HEK293 (cell line): ENCODE data around the gene BLZF1.

Experiments used
- BCL11B ChIP-seq: fragments of 450-650 bp; formaldehyde crosslinking; IDR thresholded peaks from 2 replicates; pipeline ENCODE4 v1.5.1; 2016; ENCODE audit warnings: low read depth, missing biosample characterization, missing genetic modification characterization
- CTCF ChIP-seq: fragments of 450-650 bp; formaldehyde crosslinking; IDR thresholded peaks from 2 replicates; pipeline ENCODE4 v1.5.1; 2016; ENCODE audit warnings: missing biosample characterization, missing genetic modification characterization
- REST ChIP-seq: fragments of 450-650 bp; formaldehyde crosslinking; IDR thresholded peaks from 2 replicates; pipeline ENCODE4 v1.5.1; 2016; ENCODE audit warnings: missing biosample characterization, missing genetic modification characterization
- YY1 ChIP-seq: fragments of 450-650 bp; formaldehyde crosslinking; IDR thresholded peaks from 2 replicates; pipeline ENCODE4 v1.5.1; 2018; ENCODE audit warnings: missing biosample characterization, missing genetic modification characterization
- ZNF302 ChIP-seq: fragments of 450-650 bp; formaldehyde crosslinking; IDR thresholded peaks from 2 replicates; pipeline ENCODE4 v1.5.1; 2016; ENCODE audit warnings: missing biosample characterization, missing genetic modification characterization, low read depth
- ZNF707 ChIP-seq: fragments of 450-650 bp; formaldehyde crosslinking; IDR thresholded peaks from 2 replicates; pipeline ENCODE4 v1.5.1; 2016; ENCODE audit warnings: missing biosample characterization, missing genetic modification characterization
- ZSCAN30 ChIP-seq: fragments of 450-650 bp; IDR thresholded peaks from 2 replicates; pipeline ENCODE4 v1.5.1; 2018; ENCODE audit warnings: missing biosample characterization, mild to moderate bottlenecking, missing genetic modification characterization, moderate library complexity
- TF ChIP-seq, protein P1 (sequence below): sonication (generic); formaldehyde crosslinking; IDR thresholded peaks from 2 replicates; pipeline ENCODE4 v1.8.1; 2022; ENCODE audit warnings: mild to moderate bottlenecking, moderate library complexity, missing genetic modification reagents
- TF ChIP-seq, protein P2 (sequence below): fragments of 450-650 bp; formaldehyde crosslinking; IDR thresholded peaks from 2 replicates; pipeline ENCODE4 v1.5.1; 2016; ENCODE audit warnings: missing biosample characterization, missing genetic modification characterization, borderline replicate concordance

GRCh38 chr1:169348383-169349036, 19.5 kb upstream of the BLZF1 start:
- TF ChIP-seq, protein P1, sequence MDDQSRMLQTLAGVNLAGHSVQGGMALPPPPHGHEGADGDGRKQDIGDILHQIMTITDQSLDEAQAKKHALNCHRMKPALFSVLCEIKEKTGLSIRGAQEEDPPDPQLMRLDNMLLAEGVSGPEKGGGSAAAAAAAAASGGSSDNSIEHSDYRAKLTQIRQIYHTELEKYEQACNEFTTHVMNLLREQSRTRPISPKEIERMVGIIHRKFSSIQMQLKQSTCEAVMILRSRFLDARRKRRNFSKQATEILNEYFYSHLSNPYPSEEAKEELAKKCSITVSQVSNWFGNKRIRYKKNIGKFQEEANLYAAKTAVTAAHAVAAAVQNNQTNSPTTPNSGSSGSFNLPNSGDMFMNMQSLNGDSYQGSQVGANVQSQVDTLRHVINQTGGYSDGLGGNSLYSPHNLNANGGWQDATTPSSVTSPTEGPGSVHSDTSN (CRISPR knock-in tag), result no peak
- TF ChIP-seq CTCF (tag by site-specific recombination) (peak; percentile 51; the same call in 1 of the 2 replicates), ZNF707 (tag by site-specific recombination) (no peak), REST (tag by site-specific recombination) (no peak), ZSCAN30 (no peak), ZNF302 (no peak), BCL11B (tag by site-specific recombination) (no peak), YY1 (no peak)
- TF ChIP-seq, protein P2, sequence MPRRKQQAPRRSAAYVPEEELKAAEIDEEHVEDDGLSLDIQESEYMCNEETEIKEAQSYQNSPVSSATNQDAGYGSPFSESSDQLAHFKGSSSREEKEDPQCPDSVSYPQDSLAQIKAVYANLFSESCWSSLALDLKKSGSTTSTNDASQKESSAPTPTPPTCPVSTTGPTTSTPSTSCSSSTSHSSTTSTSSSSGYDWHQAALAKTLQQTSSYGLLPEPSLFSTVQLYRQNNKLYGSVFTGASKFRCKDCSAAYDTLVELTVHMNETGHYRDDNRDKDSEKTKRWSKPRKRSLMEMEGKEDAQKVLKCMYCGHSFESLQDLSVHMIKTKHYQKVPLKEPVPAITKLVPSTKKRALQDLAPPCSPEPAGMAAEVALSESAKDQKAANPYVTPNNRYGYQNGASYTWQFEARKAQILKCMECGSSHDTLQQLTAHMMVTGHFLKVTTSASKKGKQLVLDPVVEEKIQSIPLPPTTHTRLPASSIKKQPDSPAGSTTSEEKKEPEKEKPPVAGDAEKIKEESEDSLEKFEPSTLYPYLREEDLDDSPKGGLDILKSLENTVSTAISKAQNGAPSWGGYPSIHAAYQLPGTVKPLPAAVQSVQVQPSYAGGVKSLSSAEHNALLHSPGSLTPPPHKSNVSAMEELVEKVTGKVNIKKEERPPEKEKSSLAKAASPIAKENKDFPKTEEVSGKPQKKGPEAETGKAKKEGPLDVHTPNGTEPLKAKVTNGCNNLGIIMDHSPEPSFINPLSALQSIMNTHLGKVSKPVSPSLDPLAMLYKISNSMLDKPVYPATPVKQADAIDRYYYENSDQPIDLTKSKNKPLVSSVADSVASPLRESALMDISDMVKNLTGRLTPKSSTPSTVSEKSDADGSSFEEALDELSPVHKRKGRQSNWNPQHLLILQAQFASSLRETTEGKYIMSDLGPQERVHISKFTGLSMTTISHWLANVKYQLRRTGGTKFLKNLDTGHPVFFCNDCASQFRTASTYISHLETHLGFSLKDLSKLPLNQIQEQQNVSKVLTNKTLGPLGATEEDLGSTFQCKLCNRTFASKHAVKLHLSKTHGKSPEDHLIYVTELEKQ (tag by site-specific recombination), result no peak
